Measurements from ENCODE around the gene FNBP1.

The FNBP1 gene

DNA sequence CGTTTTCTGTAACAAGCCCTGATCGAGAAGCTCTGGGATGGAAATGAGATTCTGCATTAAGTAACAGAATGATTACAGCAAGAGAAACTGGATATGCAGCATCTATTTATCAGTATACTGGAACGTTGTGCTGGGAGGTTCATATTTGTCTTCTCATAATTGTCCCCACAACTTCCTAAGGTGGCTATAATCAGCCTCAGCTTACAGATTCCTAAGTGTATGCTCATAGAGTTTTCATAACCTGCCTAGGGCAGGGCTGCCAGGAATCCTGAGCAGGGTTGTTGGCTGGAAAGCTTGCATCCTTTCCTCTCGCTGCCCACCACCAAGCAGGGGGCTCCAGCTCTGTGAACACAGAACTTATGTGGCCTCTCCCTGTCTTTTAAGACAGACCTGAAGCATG lies 70.2 kb downstream of the FNBP1 start:
- Histone ChIP-seq H3K27me3 (ENCODE audit: control insufficient read depth, low read length) (no peaks in the 10 kb centered on the region), H3F3A (ENCODE audit: control insufficient read depth, insufficient read depth) (peaks cover 7% of the 10 kb centered on the region; the same call in 1 of the 2 replicates), H3K4me2 (ENCODE audit: low read length) (no peak overlapping the region), H3K36me3 (ENCODE audit: control insufficient read depth, low read length) (peaks cover 56% of the 10 kb centered on the region), H4K20me1 (ENCODE audit: control insufficient read depth, insufficient read depth, low read depth, low read length) (no peaks in the 10 kb centered on the region), H3K4me3 (ENCODE audit: low read length) (no peak overlapping the region), H3K9me3 (ENCODE audit: control insufficient read depth, insufficient read depth, low read length) (no peaks in the 10 kb centered on the region), H3K27ac (ENCODE audit: low read depth, low read length) (no peak overlapping the region), H3K9me2 (replicated peaks; ENCODE audit: control insufficient read depth, low read length) (no peaks in the 10 kb centered on the region), H3K4me1 (ENCODE audit: control insufficient read depth, low read length) (no peaks in the 10 kb centered on the region), H3K79me2 (ENCODE audit: control insufficient read depth, low read length) (peaks cover 18% of the 10 kb centered on the region)
- no peak for TF ChIP-seq EZH2phosphoT487 (IDR thresholded peaks at IDR 0.05; ENCODE audit: borderline replicate concordance, low read length)
- TF ChIP-seq, protein P1, sequence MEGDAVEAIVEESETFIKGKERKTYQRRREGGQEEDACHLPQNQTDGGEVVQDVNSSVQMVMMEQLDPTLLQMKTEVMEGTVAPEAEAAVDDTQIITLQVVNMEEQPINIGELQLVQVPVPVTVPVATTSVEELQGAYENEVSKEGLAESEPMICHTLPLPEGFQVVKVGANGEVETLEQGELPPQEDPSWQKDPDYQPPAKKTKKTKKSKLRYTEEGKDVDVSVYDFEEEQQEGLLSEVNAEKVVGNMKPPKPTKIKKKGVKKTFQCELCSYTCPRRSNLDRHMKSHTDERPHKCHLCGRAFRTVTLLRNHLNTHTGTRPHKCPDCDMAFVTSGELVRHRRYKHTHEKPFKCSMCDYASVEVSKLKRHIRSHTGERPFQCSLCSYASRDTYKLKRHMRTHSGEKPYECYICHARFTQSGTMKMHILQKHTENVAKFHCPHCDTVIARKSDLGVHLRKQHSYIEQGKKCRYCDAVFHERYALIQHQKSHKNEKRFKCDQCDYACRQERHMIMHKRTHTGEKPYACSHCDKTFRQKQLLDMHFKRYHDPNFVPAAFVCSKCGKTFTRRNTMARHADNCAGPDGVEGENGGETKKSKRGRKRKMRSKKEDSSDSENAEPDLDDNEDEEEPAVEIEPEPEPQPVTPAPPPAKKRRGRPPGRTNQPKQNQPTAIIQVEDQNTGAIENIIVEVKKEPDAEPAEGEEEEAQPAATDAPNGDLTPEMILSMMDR (IDR thresholded peaks at IDR 0.05; ENCODE audit: low read depth, low read length, poor library complexity, severe bottlenecking), result no peak

DNA sequence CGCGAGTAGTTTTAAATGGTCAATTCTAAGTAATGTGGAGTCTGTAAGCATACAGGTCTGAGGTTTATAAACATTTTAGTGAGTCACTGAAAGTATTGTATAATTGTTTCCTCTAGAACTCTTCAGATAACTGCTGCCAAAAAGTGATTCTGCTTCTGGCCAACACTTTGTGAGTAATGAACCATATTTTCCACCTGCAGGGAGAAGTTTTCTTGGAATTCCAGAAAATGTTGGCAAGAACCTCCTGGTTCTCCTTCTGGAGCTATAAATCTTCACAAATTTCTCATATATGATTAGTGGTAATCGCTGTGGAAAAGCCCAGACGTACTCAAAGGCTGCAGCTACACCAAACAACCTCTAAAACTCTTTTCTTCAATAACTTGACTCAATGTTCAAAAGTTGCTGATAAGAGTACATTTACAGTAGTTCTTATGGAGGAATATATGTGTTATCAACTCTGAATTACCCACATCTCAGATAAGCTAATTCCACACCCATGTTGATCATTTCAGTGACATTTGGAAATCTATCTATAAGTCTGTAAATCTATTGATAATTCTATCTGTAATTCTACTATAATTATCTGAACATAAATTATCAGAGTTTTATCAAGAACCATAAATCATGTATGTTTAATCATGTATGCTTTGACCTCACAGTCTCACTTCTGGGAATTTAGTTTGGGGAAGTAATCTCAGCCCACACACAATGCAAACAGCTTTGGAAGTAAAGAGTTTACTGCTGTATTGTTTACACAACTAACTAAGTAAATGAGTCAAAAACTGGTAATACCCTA lies 74.1 kb downstream of the FNBP1 start:
- Histone ChIP-seq H4K20me1 (ENCODE audit: control insufficient read depth, insufficient read depth, low read depth, low read length) (peaks cover 4% of the 10 kb centered on the region; the same call in 1 of the 2 replicates), H3K4me3 (ENCODE audit: low read length) (no peak overlapping the region), H3K79me2 (ENCODE audit: control insufficient read depth, low read length) (peaks cover 31% of the 10 kb centered on the region), H3K4me2 (ENCODE audit: low read length) (no peak overlapping the region), H3K27me3 (ENCODE audit: control insufficient read depth, low read length) (no peaks in the 10 kb centered on the region), H3F3A (ENCODE audit: control insufficient read depth, insufficient read depth) (peaks cover 15% of the 10 kb centered on the region), H3K27ac (ENCODE audit: low read depth, low read length) (no peak overlapping the region), H3K4me1 (ENCODE audit: control insufficient read depth, low read length) (peaks cover 37% of the 10 kb centered on the region), H3K9me3 (ENCODE audit: control insufficient read depth, insufficient read depth, low read length) (no peaks in the 10 kb centered on the region), H3K9me2 (replicated peaks; ENCODE audit: control insufficient read depth, low read length) (no peaks in the 10 kb centered on the region), H3K36me3 (ENCODE audit: control insufficient read depth, low read length) (peaks cover 51% of the 10 kb centered on the region)
- no peak for TF ChIP-seq EZH2phosphoT487 (IDR thresholded peaks at IDR 0.05; ENCODE audit: borderline replicate concordance, low read length)
- TF ChIP-seq, protein P1 (IDR thresholded peaks at IDR 0.05; ENCODE audit: low read depth, low read length, poor library complexity, severe bottlenecking), result no peak

DNA sequence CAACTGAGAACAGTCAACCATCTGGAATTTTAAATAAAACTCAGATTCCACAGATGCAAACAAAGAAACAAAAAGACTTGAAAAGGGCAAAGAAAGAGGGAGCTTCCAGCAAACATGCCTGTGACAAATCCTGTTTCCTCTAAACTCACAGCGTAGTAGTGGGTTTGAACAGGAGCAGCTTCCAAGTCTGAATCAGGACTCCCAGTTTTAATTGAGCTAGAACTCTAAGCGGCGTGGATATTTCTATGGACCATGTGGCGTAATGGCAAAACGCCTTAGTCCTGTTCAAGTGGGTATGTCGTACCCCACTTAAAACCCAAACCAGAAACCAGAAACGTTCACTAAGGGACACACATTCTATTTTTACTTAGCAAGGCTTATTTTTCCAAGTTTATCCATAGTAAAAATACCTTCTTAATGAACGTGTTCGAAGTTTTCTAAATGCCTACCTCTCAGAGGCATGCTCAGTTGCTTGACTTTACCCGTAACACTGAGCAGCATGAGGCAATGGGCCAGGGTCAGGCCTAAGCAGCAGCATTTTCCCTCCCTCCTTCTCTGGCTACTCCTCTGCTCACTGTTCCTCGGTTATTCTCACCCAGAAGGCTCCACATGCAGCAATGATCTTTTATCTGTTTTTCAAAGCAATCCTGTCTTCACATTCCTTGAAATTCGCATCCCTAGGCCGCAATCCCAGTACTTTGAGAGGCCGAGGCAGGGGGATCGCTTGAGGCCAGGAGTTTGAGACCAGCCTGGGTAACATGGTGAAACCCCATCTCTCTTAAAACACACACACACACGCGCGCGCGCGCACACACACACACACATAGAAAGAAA lies 77.9 kb downstream of the FNBP1 start:
- TF ChIP-seq EZH2phosphoT487 (IDR thresholded peaks at IDR 0.05; ENCODE audit: borderline replicate concordance, low read length), result no peak
- TF ChIP-seq, protein P1 (IDR thresholded peaks at IDR 0.05; ENCODE audit: low read depth, low read length, poor library complexity, severe bottlenecking), result no peak
- H3K9me3 ChIP-seq (ENCODE audit: control insufficient read depth, insufficient read depth, low read length), result no peaks in the 10 kb centered on the region
- no peaks in the 10 kb centered on the region for H3K27me3 ChIP-seq (ENCODE audit: control insufficient read depth, low read length)
- no peaks in the 10 kb centered on the region for H3K9me2 ChIP-seq (replicated peaks; ENCODE audit: control insufficient read depth, low read length)
- H3K36me3 ChIP-seq (ENCODE audit: control insufficient read depth, low read length), result peaks cover 59% of the 10 kb centered on the region
- peaks cover 12% of the 10 kb centered on the region for H3F3A ChIP-seq (ENCODE audit: control insufficient read depth, insufficient read depth)
- H3K79me2 ChIP-seq (ENCODE audit: control insufficient read depth, low read length), result peaks cover 46% of the 10 kb centered on the region
- peak overlapping the region; percentile 78 for H3K4me2 ChIP-seq (ENCODE audit: low read length)
- H4K20me1 ChIP-seq (ENCODE audit: control insufficient read depth, insufficient read depth, low read depth, low read length), result peaks cover 4% of the 10 kb centered on the region; the same call in 1 of the 2 replicates
- peaks cover 57% of the 10 kb centered on the region for H3K4me1 ChIP-seq (ENCODE audit: control insufficient read depth, low read length)
- peak overlapping the region; percentile 62 for H3K27ac ChIP-seq (ENCODE audit: low read depth, low read length)
- peak overlapping the region; percentile 61 for H3K4me3 ChIP-seq (ENCODE audit: low read length)

All from DOHH2 (cell line).